Measurements from ENCODE around the gene GPC6. TPM values are rescaled to one million over a fixed set of nuclear protein-coding genes. Genes with fewer than 3 reads are reported as not detected.

GPC6 gene
- total and polyA plus RNA-seq, 4 donors = 5.9 to 29.1 (median 18.2) TPM

DNA sequence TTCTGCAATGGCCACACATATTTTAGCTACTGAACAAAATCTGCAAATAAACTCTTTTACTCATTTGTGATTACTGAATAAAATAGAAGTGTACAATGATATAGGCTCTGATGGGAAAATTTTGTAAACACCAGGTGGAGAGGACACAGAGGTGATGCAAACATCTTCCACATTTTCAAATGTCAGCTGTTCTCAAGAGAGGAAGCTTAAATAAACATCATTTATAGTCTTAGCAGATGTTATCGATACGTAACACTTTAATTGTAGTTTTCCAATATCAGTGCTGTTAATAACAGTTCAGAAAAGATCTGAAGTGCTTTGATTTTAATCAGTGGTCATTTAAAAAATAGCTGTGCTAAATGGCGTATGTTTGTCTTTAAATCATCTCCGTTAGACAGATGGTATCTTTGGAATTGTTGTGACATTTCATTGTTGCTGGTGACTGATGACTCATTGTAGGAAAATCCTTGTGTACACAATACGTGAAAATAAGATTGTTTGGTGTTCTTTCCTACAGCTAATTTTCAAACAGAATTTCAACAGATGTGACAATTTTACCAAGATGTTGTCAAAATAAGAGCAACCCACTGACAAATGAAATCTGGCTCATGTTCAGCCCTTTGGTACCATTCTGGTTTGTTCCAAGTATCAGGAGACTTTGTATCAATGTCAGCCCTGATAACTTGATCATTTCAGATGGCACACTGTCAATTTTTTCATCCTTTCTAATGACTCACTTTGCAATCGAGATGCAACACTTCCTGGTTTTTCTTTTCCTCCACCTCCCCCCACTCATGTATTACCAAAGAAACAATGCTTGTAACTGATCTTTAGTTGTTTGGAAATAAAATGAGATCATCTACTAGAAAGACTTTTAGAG lies 736.9 kb downstream of the GPC6 start:
- no peaks in the 10 kb centered on the region for H3K9me3 ChIP-seq (ENCODE audit: control insufficient read depth in 4 of 4, low read length in 3 of 4)
- H3K4me3 ChIP-seq (ENCODE audit: low read depth in 1 of 3, low read length in 3 of 3) = no peak overlapping the region
- no peak overlapping the region for H3K9ac ChIP-seq (ENCODE audit: low read depth in 1 of 2, low read length in 2 of 2)
- no peaks in the 10 kb centered on the region for H3K36me3 ChIP-seq (ENCODE audit: control insufficient read depth in 4 of 4, insufficient read depth in 3 of 4, low read depth in 1 of 4, low read length in 3 of 4)
- no peak overlapping the region for H3K27ac ChIP-seq (ENCODE audit: low read depth in 1 of 2, low read length in 2 of 2)
- TF ChIP-seq FOXA1 (IDR thresholded peaks at IDR 0.05) (no peak), TAF1 (conservative IDR thresholded peaks at IDR 0.05) (no peak), FOXA2 (IDR thresholded peaks at IDR 0.05) (peak; percentile 15), HNF4G (IDR thresholded peaks at IDR 0.05) (no peak), JUND (IDR thresholded peaks at IDR 0.05) (peak; percentile 44 to 86), RXRA (IDR thresholded peaks at IDR 0.05) (peak in 1 of 2 donors; percentile 14), SP1 (IDR thresholded peaks at IDR 0.05) (no peak)
- TF ChIP-seq, protein P1, sequence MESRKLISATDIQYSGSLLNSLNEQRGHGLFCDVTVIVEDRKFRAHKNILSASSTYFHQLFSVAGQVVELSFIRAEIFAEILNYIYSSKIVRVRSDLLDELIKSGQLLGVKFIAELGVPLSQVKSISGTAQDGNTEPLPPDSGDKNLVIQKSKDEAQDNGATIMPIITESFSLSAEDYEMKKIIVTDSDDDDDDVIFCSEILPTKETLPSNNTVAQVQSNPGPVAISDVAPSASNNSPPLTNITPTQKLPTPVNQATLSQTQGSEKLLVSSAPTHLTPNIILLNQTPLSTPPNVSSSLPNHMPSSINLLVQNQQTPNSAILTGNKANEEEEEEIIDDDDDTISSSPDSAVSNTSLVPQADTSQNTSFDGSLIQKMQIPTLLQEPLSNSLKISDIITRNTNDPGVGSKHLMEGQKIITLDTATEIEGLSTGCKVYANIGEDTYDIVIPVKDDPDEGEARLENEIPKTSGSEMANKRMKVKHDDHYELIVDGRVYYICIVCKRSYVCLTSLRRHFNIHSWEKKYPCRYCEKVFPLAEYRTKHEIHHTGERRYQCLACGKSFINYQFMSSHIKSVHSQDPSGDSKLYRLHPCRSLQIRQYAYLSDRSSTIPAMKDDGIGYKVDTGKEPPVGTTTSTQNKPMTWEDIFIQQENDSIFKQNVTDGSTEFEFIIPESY (IDR thresholded peaks at IDR 0.05) = no peak
- TF ChIP-seq, protein P2, sequence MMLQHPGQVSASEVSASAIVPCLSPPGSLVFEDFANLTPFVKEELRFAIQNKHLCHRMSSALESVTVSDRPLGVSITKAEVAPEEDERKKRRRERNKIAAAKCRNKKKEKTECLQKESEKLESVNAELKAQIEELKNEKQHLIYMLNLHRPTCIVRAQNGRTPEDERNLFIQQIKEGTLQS (IDR thresholded peaks at IDR 0.05) = no peak
- no peak for DNase-seq (ENCODE audit: low spot score)
- 64% methylated on average over 6 of the region's 6 CpGs for WGBS
- peaks cover 0 to 8% (median 4%) of the 10 kb centered on the region in 4 donors for H3K4me1 ChIP-seq (ENCODE audit: control insufficient read depth in 4 of 4, insufficient read depth in 4 of 4, low read length in 3 of 4)
- no peaks in the 10 kb centered on the region for H3K27me3 ChIP-seq (ENCODE audit: control insufficient read depth in 4 of 4, insufficient read depth in 4 of 4, low read length in 3 of 4)

DNA sequence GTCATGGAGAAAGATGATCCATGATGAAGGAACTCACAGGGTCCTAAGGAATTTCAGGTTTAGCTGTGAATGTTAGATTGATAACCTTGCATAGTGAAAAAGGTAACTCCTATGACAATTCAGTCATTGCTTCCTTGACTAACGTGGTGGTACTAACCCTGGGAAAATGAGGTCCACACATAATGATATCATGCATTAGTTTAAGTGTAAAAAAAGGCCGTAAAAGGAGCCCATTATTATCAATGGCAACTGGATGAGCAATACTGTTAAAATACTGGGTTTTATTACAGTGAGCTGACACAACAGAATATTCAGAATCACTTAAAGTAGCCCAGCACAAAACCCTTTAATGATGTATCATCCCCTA lies 737.5 kb downstream of the GPC6 start:
- DNase-seq (ENCODE audit: low spot score) = no peak
- H3K9ac ChIP-seq (ENCODE audit: low read depth in 1 of 2, low read length in 2 of 2) = no peak overlapping the region
- TF ChIP-seq EGR1 (IDR thresholded peaks at IDR 0.05; ENCODE audit: low read depth in 2 of 2) (no peak), GABPA (IDR thresholded peaks at IDR 0.05 in 1 of 2, conservative IDR thresholded peaks at IDR 0.05 in 1 of 2) (no peak), YY1 (IDR thresholded peaks at IDR 0.05) (no peak), RXRA (IDR thresholded peaks at IDR 0.05) (no peak), SP1 (IDR thresholded peaks at IDR 0.05) (no peak), HNF4G (IDR thresholded peaks at IDR 0.05) (no peak), FOXA1 (IDR thresholded peaks at IDR 0.05) (no peak), FOXA2 (IDR thresholded peaks at IDR 0.05) (no peak), TAF1 (conservative IDR thresholded peaks at IDR 0.05) (no peak), JUND (IDR thresholded peaks at IDR 0.05) (no peak), HNF4A (conservative IDR thresholded peaks at IDR 0.05) (no peak), NR2F2 (IDR thresholded peaks at IDR 0.05) (no peak)
- TF ChIP-seq, protein P3, sequence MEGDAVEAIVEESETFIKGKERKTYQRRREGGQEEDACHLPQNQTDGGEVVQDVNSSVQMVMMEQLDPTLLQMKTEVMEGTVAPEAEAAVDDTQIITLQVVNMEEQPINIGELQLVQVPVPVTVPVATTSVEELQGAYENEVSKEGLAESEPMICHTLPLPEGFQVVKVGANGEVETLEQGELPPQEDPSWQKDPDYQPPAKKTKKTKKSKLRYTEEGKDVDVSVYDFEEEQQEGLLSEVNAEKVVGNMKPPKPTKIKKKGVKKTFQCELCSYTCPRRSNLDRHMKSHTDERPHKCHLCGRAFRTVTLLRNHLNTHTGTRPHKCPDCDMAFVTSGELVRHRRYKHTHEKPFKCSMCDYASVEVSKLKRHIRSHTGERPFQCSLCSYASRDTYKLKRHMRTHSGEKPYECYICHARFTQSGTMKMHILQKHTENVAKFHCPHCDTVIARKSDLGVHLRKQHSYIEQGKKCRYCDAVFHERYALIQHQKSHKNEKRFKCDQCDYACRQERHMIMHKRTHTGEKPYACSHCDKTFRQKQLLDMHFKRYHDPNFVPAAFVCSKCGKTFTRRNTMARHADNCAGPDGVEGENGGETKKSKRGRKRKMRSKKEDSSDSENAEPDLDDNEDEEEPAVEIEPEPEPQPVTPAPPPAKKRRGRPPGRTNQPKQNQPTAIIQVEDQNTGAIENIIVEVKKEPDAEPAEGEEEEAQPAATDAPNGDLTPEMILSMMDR (IDR thresholded peaks at IDR 0.05; ENCODE audit: low read depth, low read length, missing input control) = no peak
- TF ChIP-seq, protein P2 (IDR thresholded peaks at IDR 0.05) = no peak
- TF ChIP-seq, protein P1 (IDR thresholded peaks at IDR 0.05) = no peak
- TF ChIP-seq, protein P4, sequence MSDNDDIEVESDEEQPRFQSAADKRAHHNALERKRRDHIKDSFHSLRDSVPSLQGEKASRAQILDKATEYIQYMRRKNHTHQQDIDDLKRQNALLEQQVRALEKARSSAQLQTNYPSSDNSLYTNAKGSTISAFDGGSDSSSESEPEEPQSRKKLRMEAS (IDR thresholded peaks at IDR 0.05) = no peak

More for the DNA sequence above, 737.5 kb downstream of the GPC6 start:
- no peak overlapping the region for H3K27ac ChIP-seq (ENCODE audit: low read depth in 1 of 2, low read length in 2 of 2)
- no peaks in the 10 kb centered on the region for H3K36me3 ChIP-seq (ENCODE audit: control insufficient read depth in 4 of 4, insufficient read depth in 3 of 4, low read depth in 1 of 4, low read length in 3 of 4)
- H3K9me3 ChIP-seq (ENCODE audit: control insufficient read depth in 4 of 4, low read length in 3 of 4) = no peaks in the 10 kb centered on the region
- no peaks in the 10 kb centered on the region for H3K27me3 ChIP-seq (ENCODE audit: control insufficient read depth in 4 of 4, insufficient read depth in 4 of 4, low read length in 3 of 4)
- peaks cover 0 to 8% (median 4%) of the 10 kb centered on the region in 4 donors for H3K4me1 ChIP-seq (ENCODE audit: control insufficient read depth in 4 of 4, insufficient read depth in 4 of 4, low read length in 3 of 4)
- 83% methylated on average over 2 of the region's 2 CpGs for WGBS
- no peak overlapping the region for H3K4me3 ChIP-seq (ENCODE audit: low read depth in 1 of 3, low read length in 3 of 3)

All from liver (tissue), 9 donors.